ENCODE measurements around the gene PAM.

The PAM gene

GRCh38 chr5:102975457-102976182, 220.5 kb downstream of the PAM start:
- no peaks in the 10 kb centered on the region for H3K36me3 ChIP-seq (ENCODE audit: control insufficient read depth, insufficient read depth, low read length)
- no peaks in the 10 kb centered on the region for H3K27me3 ChIP-seq (replicated peaks; ENCODE audit: control insufficient read depth, insufficient read depth, low read length)
- no peak overlapping the region for H3K4me3 ChIP-seq (replicated peaks; ENCODE audit: low read depth, low read length)
- no peak for TF ChIP-seq CTCF (IDR thresholded peaks at IDR 0.05; ENCODE audit: insufficient read depth, low read length, poor library complexity, severe bottlenecking)
- DNase-seq (ENCODE audit: extremely low read depth, insufficient read length) = no peak

- TF ChIP-seq CTCF (IDR thresholded peaks at IDR 0.05; ENCODE audit: insufficient read depth, low read length, poor library complexity, severe bottlenecking) = no peak
- Histone ChIP-seq H3K27me3 (replicated peaks; ENCODE audit: control insufficient read depth, insufficient read depth, low read length) (no peaks in the 10 kb centered on the region), H3K4me3 (replicated peaks; ENCODE audit: low read depth, low read length) (no peak overlapping the region), H3K36me3 (ENCODE audit: control insufficient read depth, insufficient read depth, low read length) (no peaks in the 10 kb centered on the region; the same call in 1 of the 2 replicates)
- no peak for DNase-seq (ENCODE audit: extremely low read depth, insufficient read length)
Measured at GRCh38 chr5:102981957-102982635, 227.0 kb downstream of the PAM start.

GRCh38 chr5:102986074-102986473, 231.0 kb downstream of the PAM start:
- Histone ChIP-seq H3K36me3 (ENCODE audit: control insufficient read depth, insufficient read depth, low read length) (no peaks in the 10 kb centered on the region; the same call in 1 of the 2 replicates), H3K4me3 (replicated peaks; ENCODE audit: low read depth, low read length) (no peak overlapping the region), H3K27me3 (replicated peaks; ENCODE audit: control insufficient read depth, insufficient read depth, low read length) (no peaks in the 10 kb centered on the region)
- DNase-seq (ENCODE audit: extremely low read depth, insufficient read length) = no peak
- TF ChIP-seq CTCF (IDR thresholded peaks at IDR 0.05; ENCODE audit: insufficient read depth, low read length, poor library complexity, severe bottlenecking) = no peak

- Histone ChIP-seq H3K4me3 (replicated peaks; ENCODE audit: low read depth, low read length) (no peak overlapping the region), H3K27me3 (replicated peaks; ENCODE audit: control insufficient read depth, insufficient read depth, low read length) (no peaks in the 10 kb centered on the region), H3K36me3 (ENCODE audit: control insufficient read depth, insufficient read depth, low read length) (no peaks in the 10 kb centered on the region)
- no peak for TF ChIP-seq CTCF (IDR thresholded peaks at IDR 0.05; ENCODE audit: insufficient read depth, low read length, poor library complexity, severe bottlenecking)
- no peak for DNase-seq (ENCODE audit: extremely low read depth, insufficient read length)
Measured at GRCh38 chr5:102988459-102988858, 233.4 kb downstream of the PAM start.

GRCh38 chr5:102991802-102992201, 236.7 kb downstream of the PAM start:
- H3K36me3 ChIP-seq (ENCODE audit: control insufficient read depth, insufficient read depth, low read length) = no peaks in the 10 kb centered on the region
- no peak for DNase-seq (ENCODE audit: extremely low read depth, insufficient read length)
- H3K4me3 ChIP-seq (replicated peaks; ENCODE audit: low read depth, low read length) = no peak overlapping the region
- no peak for TF ChIP-seq CTCF (IDR thresholded peaks at IDR 0.05; ENCODE audit: insufficient read depth, low read length, poor library complexity, severe bottlenecking)
- no peaks in the 10 kb centered on the region for H3K27me3 ChIP-seq (replicated peaks; ENCODE audit: control insufficient read depth, insufficient read depth, low read length)
